ENCODE data around the gene MMP11. TPM values are rescaled to one million over a fixed set of nuclear protein-coding genes. Genes with fewer than 3 reads are reported as not detected.
A peak's percentile ranks its signal among the peaks of the same experiment; 100 is the strongest.

The MMP11 gene
- total and polyA plus RNA-seq, 2 of the 13 experiments (the other 11 are each of a cell fraction or from before 2014, with no cell fraction given): 8.9 to 28.6 TPM

DNA sequence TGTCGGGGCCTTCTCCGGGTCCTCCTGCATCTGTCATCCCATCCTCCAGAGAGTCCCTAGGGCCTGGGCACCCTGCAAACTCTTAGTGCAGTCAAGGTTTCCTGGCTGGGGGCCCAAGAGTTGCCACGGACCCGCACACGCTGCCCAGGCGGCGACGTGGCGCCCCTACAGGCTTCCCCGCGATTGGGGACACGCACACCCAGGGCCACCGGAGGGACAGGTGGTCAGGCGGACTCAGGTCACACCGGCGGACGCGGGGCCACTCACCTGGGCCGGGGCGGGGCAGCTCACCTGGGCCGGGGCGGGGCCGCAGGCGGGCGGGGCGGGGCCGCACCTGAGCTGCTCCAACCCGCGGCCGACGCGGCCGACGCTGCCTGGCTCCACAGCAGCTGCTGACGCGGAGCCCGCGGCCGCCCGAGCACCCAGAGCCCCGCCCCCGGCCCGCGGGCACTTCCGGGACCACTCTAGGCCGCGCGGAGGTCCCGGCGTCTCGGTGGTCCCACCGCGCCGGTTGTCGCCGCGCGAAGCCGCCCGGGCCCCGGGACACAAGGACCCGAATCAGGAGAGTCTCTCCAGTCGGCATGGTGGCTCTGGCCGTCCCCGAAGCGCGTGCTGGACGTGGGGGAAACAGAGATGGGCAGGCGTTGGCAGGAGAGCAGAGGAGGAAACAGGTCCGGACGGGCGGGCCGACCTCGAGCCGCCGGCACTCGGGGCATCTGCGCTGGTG, 21.8 kb upstream of the MMP11 start, which contains the start of gene ZNF70 (continued):
- TF ChIP-seq, protein P1, sequence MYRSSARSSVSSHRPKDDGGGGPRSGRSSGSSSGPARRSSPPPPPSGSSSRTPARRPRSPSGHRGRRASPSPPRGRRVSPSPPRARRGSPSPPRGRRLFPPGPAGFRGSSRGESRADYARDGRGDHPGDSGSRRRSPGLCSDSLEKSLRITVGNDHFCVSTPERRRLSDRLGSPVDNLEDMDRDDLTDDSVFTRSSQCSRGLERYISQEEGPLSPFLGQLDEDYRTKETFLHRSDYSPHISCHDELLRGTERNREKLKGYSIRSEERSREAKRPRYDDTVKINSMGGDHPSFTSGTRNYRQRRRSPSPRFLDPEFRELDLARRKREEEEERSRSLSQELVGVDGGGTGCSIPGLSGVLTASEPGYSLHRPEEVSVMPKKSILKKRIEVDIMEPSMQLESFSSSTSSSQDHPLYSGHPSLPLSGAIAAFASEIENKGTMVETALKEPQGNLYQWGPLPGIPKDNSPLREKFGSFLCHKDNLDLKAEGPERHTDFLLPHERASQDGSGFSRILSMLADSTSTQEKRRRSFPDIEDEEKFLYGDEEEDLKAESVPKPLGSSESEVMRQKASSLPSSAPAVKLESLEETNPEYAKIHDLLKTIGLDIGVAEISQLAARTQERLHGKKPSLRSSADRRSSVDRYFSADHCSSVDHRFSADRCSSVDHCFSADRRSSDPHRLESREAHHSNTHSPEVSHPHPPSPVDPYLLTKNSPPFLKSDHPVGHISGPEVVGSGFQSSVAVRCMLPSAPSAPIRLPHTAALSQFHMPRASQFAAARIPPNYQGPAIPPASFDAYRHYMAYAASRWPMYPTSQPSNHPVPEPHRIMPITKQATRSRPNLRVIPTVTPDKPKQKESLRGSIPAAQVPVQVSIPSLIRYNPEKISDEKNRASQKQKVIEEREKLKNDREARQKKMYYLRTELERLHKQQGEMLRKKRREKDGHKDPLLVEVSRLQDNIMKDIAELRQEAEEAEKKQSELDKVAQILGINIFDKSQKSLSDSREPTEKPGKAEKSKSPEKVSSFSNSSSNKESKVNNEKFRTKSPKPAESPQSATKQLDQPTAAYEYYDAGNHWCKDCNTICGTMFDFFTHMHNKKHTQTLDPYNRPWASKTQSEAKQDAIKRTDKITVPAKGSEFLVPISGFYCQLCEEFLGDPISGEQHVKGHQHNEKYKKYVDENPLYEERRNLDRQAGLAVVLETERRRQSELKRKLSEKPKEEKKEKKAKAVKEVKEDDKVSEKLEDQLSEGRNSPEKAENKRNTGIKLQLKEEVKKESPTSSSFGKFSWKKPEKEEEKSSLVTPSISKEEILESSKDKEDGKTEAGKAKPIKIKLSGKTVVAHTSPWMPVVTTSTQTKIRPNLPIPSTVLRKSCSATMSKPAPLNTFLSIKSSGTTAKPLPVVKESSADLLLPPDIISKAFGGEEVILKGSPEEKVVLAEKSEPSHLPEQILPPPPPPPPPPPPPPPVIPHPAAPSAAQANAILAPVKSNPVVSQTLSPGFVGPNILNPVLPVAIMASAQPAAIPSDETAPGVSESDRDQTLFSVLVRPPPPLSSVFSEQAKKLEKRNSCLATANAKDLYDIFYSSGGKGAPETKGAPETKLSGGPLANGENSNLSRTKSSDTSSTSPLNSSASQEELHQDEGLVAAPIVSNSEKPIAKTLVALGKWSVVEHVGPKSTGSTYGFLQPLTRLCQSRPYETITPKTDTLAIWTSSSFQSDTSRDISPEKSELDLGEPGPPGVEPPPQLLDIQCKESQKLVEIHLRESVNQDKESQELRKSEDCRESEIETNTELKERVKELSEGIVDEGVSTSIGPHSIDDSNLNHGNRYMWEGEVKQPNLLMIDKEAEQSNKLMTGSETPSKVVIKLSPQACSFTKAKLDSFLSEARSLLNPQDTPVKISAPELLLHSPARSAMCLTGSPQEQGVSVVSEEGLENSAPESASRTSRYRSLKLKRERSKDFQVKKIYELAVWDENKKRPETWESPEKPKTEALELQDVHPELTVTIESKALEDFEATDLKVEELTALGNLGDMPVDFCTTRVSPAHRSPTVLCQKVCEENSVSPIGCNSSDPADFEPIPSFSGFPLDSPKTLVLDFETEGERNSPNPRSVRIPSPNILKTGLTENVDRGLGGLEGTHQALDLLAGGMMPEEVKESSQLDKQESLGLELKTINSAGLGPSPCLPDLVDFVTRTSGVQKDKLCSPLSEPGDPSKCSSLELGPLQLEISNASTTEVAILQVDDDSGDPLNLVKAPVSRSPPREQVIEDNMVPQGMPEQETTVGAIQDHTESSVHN (CRISPR knock-in tag; IDR thresholded peaks at IDR 0.05): no peak
- TF ChIP-seq MIER3 (CRISPR knock-in tag; IDR thresholded peaks at IDR 0.05; ENCODE audit: borderline replicate concordance) (no peak), ZFP90 (CRISPR knock-in tag; IDR thresholded peaks at IDR 0.05; ENCODE audit: borderline replicate concordance) (no peak; the same call in 1 of the 2 replicates), MAFF (IDR thresholded peaks at IDR 0.05; ENCODE audit: low read depth, low read length) (no peak), MYC (CRISPR knock-in tag; IDR thresholded peaks at IDR 0.05; ENCODE audit: borderline replicate concordance) (peak; percentile 43; the same call in 1 of the 2 replicates), RORA (CRISPR knock-in tag; IDR thresholded peaks at IDR 0.05) (no peak), ELF4 (CRISPR knock-in tag; IDR thresholded peaks at IDR 0.05; ENCODE audit: borderline replicate concordance) (no peak), ZBTB20 (CRISPR knock-in tag; IDR thresholded peaks at IDR 0.05; ENCODE audit: borderline replicate concordance, low read depth) (0 out of 2 replicates have a peak, but pooled peaks have one; percentile 45), ZC3H13 (CRISPR knock-in tag; IDR thresholded peaks at IDR 0.05) (no peak), TARDBP (CRISPR knock-in tag; IDR thresholded peaks at IDR 0.05) (no peak), TEAD3 (CRISPR knock-in tag; optimal IDR thresholded peaks at IDR 0.05; ENCODE audit: borderline replicate concordance) (no peak), ZNF333 (CRISPR knock-in tag; IDR thresholded peaks at IDR 0.05; ENCODE audit: borderline replicate concordance) (no peak), FOXA1 (IDR thresholded peaks at IDR 0.05) (no peak), FOXA1 (CRISPR knock-in tag; IDR thresholded peaks at IDR 0.05) (no peak), DPF2 (CRISPR knock-in tag; IDR thresholded peaks at IDR 0.05; ENCODE audit: borderline replicate concordance, low read depth) (no peak)
- TF ChIP-seq, protein P2, sequence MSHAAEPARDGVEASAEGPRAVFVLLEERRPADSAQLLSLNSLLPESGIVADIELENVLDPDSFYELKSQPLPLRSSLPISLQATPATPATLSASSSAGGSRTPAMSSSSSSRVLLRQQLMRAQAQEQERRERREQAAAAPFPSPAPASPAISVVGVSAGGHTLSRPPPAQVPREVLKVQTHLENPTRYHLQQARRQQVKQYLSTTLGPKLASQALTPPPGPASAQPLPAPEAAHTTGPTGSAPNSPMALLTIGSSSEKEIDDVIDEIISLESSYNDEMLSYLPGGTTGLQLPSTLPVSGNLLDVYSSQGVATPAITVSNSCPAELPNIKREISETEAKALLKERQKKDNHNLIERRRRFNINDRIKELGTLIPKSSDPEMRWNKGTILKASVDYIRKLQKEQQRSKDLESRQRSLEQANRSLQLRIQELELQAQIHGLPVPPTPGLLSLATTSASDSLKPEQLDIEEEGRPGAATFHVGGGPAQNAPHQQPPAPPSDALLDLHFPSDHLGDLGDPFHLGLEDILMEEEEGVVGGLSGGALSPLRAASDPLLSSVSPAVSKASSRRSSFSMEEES (CRISPR knock-in tag; IDR thresholded peaks at IDR 0.05): no peak
- TF ChIP-seq, protein P3, sequence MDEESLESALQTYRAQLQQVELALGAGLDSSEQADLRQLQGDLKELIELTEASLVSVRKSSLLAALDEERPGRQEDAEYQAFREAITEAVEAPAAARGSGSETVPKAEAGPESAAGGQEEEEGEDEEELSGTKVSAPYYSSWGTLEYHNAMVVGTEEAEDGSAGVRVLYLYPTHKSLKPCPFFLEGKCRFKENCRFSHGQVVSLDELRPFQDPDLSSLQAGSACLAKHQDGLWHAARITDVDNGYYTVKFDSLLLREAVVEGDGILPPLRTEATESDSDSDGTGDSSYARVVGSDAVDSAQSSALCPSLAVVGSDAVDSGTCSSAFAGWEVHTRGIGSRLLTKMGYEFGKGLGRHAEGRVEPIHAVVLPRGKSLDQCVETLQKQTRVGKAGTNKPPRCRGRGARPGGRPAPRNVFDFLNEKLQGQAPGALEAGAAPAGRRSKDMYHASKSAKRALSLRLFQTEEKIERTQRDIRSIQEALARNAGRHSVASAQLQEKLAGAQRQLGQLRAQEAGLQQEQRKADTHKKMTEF (CRISPR knock-in tag; IDR thresholded peaks at IDR 0.05): peak; percentile 71; the same call in 1 of the 2 replicates
- TF ChIP-seq, protein P4, sequence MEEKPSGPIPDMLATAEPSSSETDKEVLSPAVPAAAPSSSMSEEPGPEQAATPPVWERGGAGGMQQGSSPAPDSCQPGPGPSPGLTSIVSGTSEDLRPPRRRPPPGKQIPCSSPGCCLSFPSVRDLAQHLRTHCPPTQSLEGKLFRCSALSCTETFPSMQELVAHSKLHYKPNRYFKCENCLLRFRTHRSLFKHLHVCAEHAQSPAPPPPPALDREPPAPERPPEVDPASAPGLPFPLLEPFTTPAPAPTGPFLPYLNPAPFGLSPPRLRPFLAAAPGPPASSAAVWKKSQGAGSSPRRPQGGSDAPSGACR (CRISPR knock-in tag; IDR thresholded peaks at IDR 0.05): no peak
